HCT116 (cell line): Measurements from ENCODE around the gene GNAO1.

Source experiments
- ATF3 ChIP-seq: IDR thresholded peaks from 2 replicates; pipeline ENCODE4 v1.6.1; 2012
- POLR2A ChIP-seq: IDR thresholded peaks from 2 replicates; pipeline ENCODE4 v1.7.0; 2011; ENCODE audit warnings: borderline replicate concordance; ENCODE audit not compliant: insufficient read depth, insufficient read length; ENCODE audit errors: extremely low read depth

GRCh38 chr16:56369202-56369601 is 177.9 kb downstream of the GNAO1 start:
- TF ChIP-seq POLR2A (no peak), ATF3 (no peak)
